HCT116 (cell line): ENCODE data around the gene TKTL1. TPM values are rescaled to one million over a fixed set of nuclear protein-coding genes. Genes with fewer than 3 reads are reported as not detected.
"Not testable (repeated sequence)": the region's sequence is repeated elsewhere in the genome, so short reads cannot be mapped to it uniquely, and the experiment has no call there.

Source experiments
- ATAC-seq: fragments of 200-7000 bp; cut with Tn5 transposase; 2 replicates; pipeline ENCODE4 v1.9.1; 2020; ENCODE audit warnings: mild to moderate bottlenecking, moderate library complexity
- BruUV-seq: library from RNA; stranded (reverse); fragments of 400-500 nt; replicated peaks from 2 replicates; lab custom pipeline; 2021; lab: Mats Ljungman, UMichigan
- CTCF ChIA-PET: fragments of 300-600 bp; sonication (Branson Sonifier 250); formaldehyde crosslinking; loops from one replicate; lab custom pipeline; 2021; ENCODE audit warnings: antibody characterized with exemption; lab: Charles Lee
- POLR2A ChIA-PET: fragments of 300-600, 350-600 bp; sonication (Branson Sonifier 250); formaldehyde crosslinking; loops from one replicate; lab custom pipeline; 2021; ENCODE audit warnings: antibody characterized with exemption; lab: Charles Lee
- RAD21 ChIA-PET, 2 experiments: fragments of 300-600 bp; sonication (Branson Sonifier 250); formaldehyde crosslinking; loops; one replicate each; lab custom pipeline; 2023; ENCODE audit warnings: low total read pairs in 2 of 2; ENCODE audit not compliant: uncharacterized antibody in 2 of 2, unreplicated experiment in 2 of 2, low non-redundant PET in 1 of 2; lab: Charles Lee
- DNase-seq: peaks from one replicate; pipeline ENCODE4 v3.0.0-alpha.2; 2010; ENCODE audit warnings: low read depth, low spot score
- H2AFZ ChIP-seq: fragments of 200-600 bp; shearing (Covaris generic), sonication (generic); 2 replicates; pipeline ENCODE4 v1.6.1; 2017; ENCODE audit warnings: low read depth, mixed run types, mixed read lengths, antibody characterized with exemption, low read length; ENCODE audit not compliant: poor library complexity, severe bottlenecking
- H3K27ac ChIP-seq: 2 replicates; pipeline ENCODE4 v1.5.1; 2012; ENCODE audit warnings: low read depth, low read length
- H3K27me3 ChIP-seq: fragments of 200-600 bp; sonication (generic); 2 replicates; pipeline ENCODE4 v1.6.1; 2016; ENCODE audit warnings: mixed run types, low read length, mixed read lengths; ENCODE audit not compliant: insufficient read depth
- H3K36me3 ChIP-seq, 2 experiments: fragments of 200-500 bp in 1 of 2; fragments of 200-600 bp in 1 of 2; sonication (Bioruptor generic) in 1 of 2; sonication (generic) in 1 of 2; 2 replicates each; pipeline versions ENCODE4 v1.5.1 to v1.6.1; 2014 to 2016; ENCODE audit warnings: low read length in 2 of 2, inconsistent platforms in 1 of 2, mixed read lengths in 1 of 2, mixed run types in 1 of 2; ENCODE audit not compliant: insufficient read depth in 2 of 2, control insufficient read depth in 1 of 2
- H3K4me1 ChIP-seq, 2 experiments: fragments of 200-600 bp in 1 of 2; sonication (generic) in 1 of 2; 2 replicates each; pipeline versions ENCODE4 v1.5.1 to v1.6.1; 2012 to 2017; ENCODE audit warnings: low read length in 2 of 2, inconsistent platforms in 1 of 2, mild to moderate bottlenecking in 1 of 2, mixed read lengths in 1 of 2, mixed run types in 1 of 2, moderate library complexity in 1 of 2; ENCODE audit not compliant: insufficient read depth in 2 of 2, control insufficient read depth in 1 of 2
- H3K4me2 ChIP-seq: fragments of 200-600 bp; sonication (generic); 2 replicates; pipeline ENCODE4 v1.6.1; 2017; ENCODE audit warnings: mixed run types, low read length, mixed read lengths
- H3K4me3 ChIP-seq, 2 experiments: fragments of 200-600 bp in 1 of 2; sonication (generic) in 1 of 2; replicated peaks in 1 of 2; 2 replicates each; pipeline ENCODE4 v1.5.1; 2011 to 2016; ENCODE audit warnings: low read length in 2 of 2, control low read depth in 1 of 2, low read depth in 1 of 2, mild to moderate bottlenecking in 1 of 2, mixed read lengths in 1 of 2, mixed run types in 1 of 2
- H3K79me2 ChIP-seq: fragments of 200-600 bp; sonication (generic); 2 replicates; pipeline ENCODE4 v1.6.1; 2017; ENCODE audit warnings: mild to moderate bottlenecking, mixed run types, low read length, moderate library complexity, mixed read lengths; ENCODE audit not compliant: insufficient read depth
- H3K9ac ChIP-seq: fragments of 200-600 bp; sonication (generic); 2 replicates; pipeline ENCODE4 v1.6.1; 2016; ENCODE audit warnings: low read length, mixed read lengths
- H3K9me2 ChIP-seq: fragments of 200-600 bp; sonication (generic), shearing (Covaris generic); 2 replicates; pipeline ENCODE4 v1.6.1; 2017; ENCODE audit warnings: mixed run types, mild to moderate bottlenecking, moderate library complexity; ENCODE audit not compliant: insufficient read depth
- H3K9me3 ChIP-seq, 2 experiments: fragments of 200-500 bp in 1 of 2; fragments of 200-600 bp in 1 of 2; sonication (Bioruptor generic) in 1 of 2; sonication (generic) in 1 of 2; 2 replicates each; pipeline ENCODE4 v1.6.1; 2014 to 2017; ENCODE audit warnings: low read length in 2 of 2, mixed read lengths in 2 of 2, inconsistent platforms in 1 of 2, low read depth in 1 of 2, mild to moderate bottlenecking in 1 of 2, mixed run types in 1 of 2, moderate library complexity in 1 of 2; ENCODE audit not compliant: control insufficient read depth in 1 of 2, insufficient read depth in 1 of 2
- H4K20me1 ChIP-seq: fragments of 200-600 bp; sonication (generic), shearing (Covaris generic); 2 replicates; pipeline ENCODE4 v1.6.1; 2017; ENCODE audit warnings: mixed run types, mild to moderate bottlenecking, moderate library complexity; ENCODE audit not compliant: insufficient read depth
- ATF3 ChIP-seq: IDR thresholded peaks from 2 replicates; pipeline ENCODE4 v1.6.1; 2012
- CBX3 ChIP-seq: IDR thresholded peaks from 2 replicates; pipeline ENCODE4 v1.6.1; 2012; ENCODE audit warnings: low read depth
- EGR1 ChIP-seq: IDR thresholded peaks from 2 replicates; pipeline ENCODE4 v1.6.1; 2012; ENCODE audit warnings: low read depth
- EZH2 ChIP-seq: fragments of 200-600 bp; sonication (generic); IDR thresholded peaks from 2 replicates; pipeline ENCODE4 v1.6.1; 2017; ENCODE audit warnings: antibody characterized with exemption, mixed run types
- EZH2phosphoT487 ChIP-seq: fragments of 200-600 bp; IDR thresholded peaks from 2 replicates; pipeline ENCODE4 v1.6.1; 2018; ENCODE audit warnings: antibody characterized with exemption, borderline replicate concordance
- FOSL1 ChIP-seq: IDR thresholded peaks from 2 replicates; pipeline ENCODE4 v1.6.1; 2012; ENCODE audit warnings: low read depth
- JUND ChIP-seq: IDR thresholded peaks from 2 replicates; pipeline ENCODE4 v1.6.1; 2012
- POLR2A ChIP-seq: IDR thresholded peaks from 2 replicates; pipeline ENCODE4 v1.7.0; 2011; ENCODE audit warnings: borderline replicate concordance; ENCODE audit not compliant: insufficient read depth, insufficient read length; ENCODE audit errors: extremely low read depth
- RAD21 ChIP-seq: IDR thresholded peaks from 2 replicates; pipeline ENCODE4 v1.6.1; 2012; ENCODE audit warnings: low read depth, mild to moderate bottlenecking
- REST ChIP-seq: IDR thresholded peaks from 2 replicates; pipeline ENCODE4 v1.6.1; 2012; ENCODE audit warnings: low read depth
- SIN3A ChIP-seq: IDR thresholded peaks from 2 replicates; pipeline ENCODE4 v1.6.1; 2012; ENCODE audit warnings: low read depth
- SRF ChIP-seq: IDR thresholded peaks from 2 replicates; pipeline ENCODE4 v1.6.1; 2012; ENCODE audit warnings: low read depth
- TCF7L2 ChIP-seq: IDR thresholded peaks from 2 replicates; pipeline ENCODE4 v1.7.0; 2011; ENCODE audit warnings: borderline replicate concordance, inconsistent platforms; ENCODE audit not compliant: insufficient read depth, insufficient read length; ENCODE audit errors: extremely low read depth
- ZBTB33 ChIP-seq: IDR thresholded peaks from 2 replicates; pipeline ENCODE4 v1.6.1; 2011; ENCODE audit warnings: mild to moderate bottlenecking, low read length, moderate library complexity; ENCODE audit not compliant: insufficient replicate concordance; ENCODE audit errors: extremely low read depth
- ZNF274 ChIP-seq: fragments of 200-500 bp; sonication (Bioruptor generic); IDR thresholded peaks from 2 replicates; pipeline ENCODE4 v1.6.1; 2014; ENCODE audit warnings: mild to moderate bottlenecking, low read depth, low read length, inconsistent platforms
- intact Hi-C: fragments of 100-400 bp; cut with micrococcal nuclease; formaldehyde crosslinking; loops from 2 replicates; pipeline ENCODE4 v1.10.0; 2022
- total RNA-seq: library from RNA; stranded (reverse); gene quantifications from one replicate; pipeline ENCODE4 v1.2.1, GENCODE V29; 2021; ENCODE audit not compliant: unreplicated experiment
- TF ChIP-seq, protein P1 (sequence below): IDR thresholded peaks from 2 replicates; pipeline ENCODE4 v1.6.1; 2012

TKTL1 gene
- total RNA-seq, 1 experiment from 2014 or later = 0.34 TPM

GRCh38 chrX:154334496-154334895 is 38.9 kb downstream of the TKTL1 start:
- no TSS peak for BruUV-seq
- Histone ChIP-seq H3K9ac (no peak overlapping the region), H3K9me2 (no peaks in the 10 kb centered on the region), H3K4me1 (no peaks in the 10 kb centered on the region), H3K27ac (no peak overlapping the region), H3K27me3 (no peaks in the 10 kb centered on the region), H2AFZ (no peak overlapping the region), H3K9me3 (no peaks in the 10 kb centered on the region), H3K4me3 (no peak overlapping the region), H3K79me2 (no peaks in the 10 kb centered on the region), H4K20me1 (no peaks in the 10 kb centered on the region), H3K4me2 (no peak overlapping the region), H3K36me3 (no peaks in the 10 kb centered on the region)
- ChIA-PET CTCF (no interaction called here), RAD21 (no interaction called here), POLR2A (no interaction called here)
- ATAC-seq (no peak), DNase-seq (no peak)
- intact Hi-C loops = no loop called here
- TF ChIP-seq POLR2A (no peak), FOSL1 (no peak), ZNF274 (no peak), EZH2 (no peak), ATF3 (no peak), RAD21 (no peak), SRF (no peak), EGR1 (no peak), JUND (no peak), ZBTB33 (no peak), EZH2phosphoT487 (no peak), REST (no peak), TCF7L2 (no peak), SIN3A (no peak), CBX3 (no peak)
- TF ChIP-seq, protein P1, sequence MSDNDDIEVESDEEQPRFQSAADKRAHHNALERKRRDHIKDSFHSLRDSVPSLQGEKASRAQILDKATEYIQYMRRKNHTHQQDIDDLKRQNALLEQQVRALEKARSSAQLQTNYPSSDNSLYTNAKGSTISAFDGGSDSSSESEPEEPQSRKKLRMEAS = no peak

GRCh38 chrX:154341399-154342298 is 46.1 kb downstream of the TKTL1 start:
- H3K9ac ChIP-seq, H3K27me3 ChIP-seq, BruUV-seq, H3K4me3 ChIP-seq, H3K9me3 ChIP-seq, CTCF ChIA-PET, H2AFZ ChIP-seq, H4K20me1 ChIP-seq, RAD21 ChIA-PET, H3K79me2 ChIP-seq, H3K4me1 ChIP-seq, H3K9me2 ChIP-seq, H3K27ac ChIP-seq, H3K4me2 ChIP-seq, intact Hi-C loops, H3K36me3 ChIP-seq, POLR2A ChIA-PET, DNase-seq: not testable (repeated sequence)
- ATAC-seq = peak; percentile 85
